Smooth muscle cell (in vitro differentiated cells): ENCODE results near the gene ASXL1. TPM values are rescaled to one million over a fixed set of nuclear protein-coding genes. Genes with fewer than 3 reads are reported as not detected.

Source experiments
- DNase-seq: peaks from one replicate; lab custom pipeline; 2025; ENCODE audit not compliant: unreplicated experiment; lab: John Stamatoyannopoulos, UW
- H2AFZ ChIP-seq: fragments of 200-600 bp; sonication (generic); 2 replicates; pipeline ENCODE4 v1.6.0; 2016; ENCODE audit warnings: antibody characterized with exemption, low read depth, mild to moderate bottlenecking
- H3F3A ChIP-seq: fragments of 200-600 bp; sonication (generic); 2 replicates; pipeline ENCODE4 v1.6.0; 2017; ENCODE audit warnings: antibody characterized with exemption, low read depth
- H3K27ac ChIP-seq: fragments of 200-600 bp; sonication (generic); 2 replicates; pipeline ENCODE4 v1.5.1; 2016; ENCODE audit warnings: low read depth, mild to moderate bottlenecking
- H3K27me3 ChIP-seq: fragments of 200-600 bp; sonication (generic); 2 replicates; pipeline ENCODE4 v1.6.1; 2016; ENCODE audit warnings: low read depth, mild to moderate bottlenecking
- H3K36me3 ChIP-seq: fragments of 200-600 bp; sonication (generic); 2 replicates; pipeline ENCODE4 v1.5.1; 2016; ENCODE audit warnings: low read depth
- H3K4me1 ChIP-seq: fragments of 200-600 bp; sonication (generic); 2 replicates; pipeline ENCODE4 v1.5.1; 2016; ENCODE audit warnings: low read depth
- H3K4me2 ChIP-seq: fragments of 200-600 bp; sonication (generic); 2 replicates; pipeline ENCODE4 v1.6.0; 2016; ENCODE audit warnings: mild to moderate bottlenecking
- H3K4me3 ChIP-seq: fragments of 200-600 bp; sonication (generic); 2 replicates; pipeline ENCODE4 v1.5.1; 2016; ENCODE audit warnings: mild to moderate bottlenecking
- H3K79me2 ChIP-seq: fragments of 200-600 bp; sonication (generic); 2 replicates; pipeline ENCODE4 v1.6.0; 2016; ENCODE audit warnings: low read depth, mild to moderate bottlenecking
- H3K9ac ChIP-seq: fragments of 200-600 bp; sonication (generic); 2 replicates; pipeline ENCODE4 v1.6.0; 2016; ENCODE audit warnings: low read depth
- H3K9me3 ChIP-seq: fragments of 200-600 bp; sonication (generic); replicated peaks from 2 replicates; pipeline ENCODE4 v1.5.1; 2016; ENCODE audit warnings: low read depth
- H4K20me1 ChIP-seq: fragments of 200-600 bp; sonication (generic); 2 replicates; pipeline ENCODE4 v1.6.0; 2016; ENCODE audit warnings: low read depth
- CTCF ChIP-seq: fragments of 200-600 bp; sonication (generic); IDR thresholded peaks from 2 replicates; pipeline ENCODE4 v1.5.1; 2017; ENCODE audit warnings: borderline replicate concordance, mild to moderate bottlenecking, antibody characterized with exemption; ENCODE audit not compliant: insufficient read depth, poor library complexity, severe bottlenecking
- WGBS: methylation state at CpG from one replicate; pipeline ENCODE4 v1.1.7; 2016; ENCODE audit warnings: low lambda C conversion rate; 5-methylcytosine and 5-hydroxymethylcytosine counted together
- polyA plus RNA-seq: library from polyadenylated mRNA; unstranded; fragments of >200 nt; fragmentation: Nextera tagmentation; extraction: Ambion mirVana; gene quantifications from 2 replicates; pipeline ENCODE4 v1.2.1, GENCODE V29; 2016
- total RNA-seq: library from RNA; depleted of rRNA; stranded (reverse); fragments of >200 nt; gene quantifications from 2 replicates; pipeline ENCODE4 v1.2.3, GENCODE V29; 2014

ASXL1 gene
- total and polyA plus RNA-seq, 2 experiments from 2014 or later = 46.5 to 62.1 TPM

DNA sequence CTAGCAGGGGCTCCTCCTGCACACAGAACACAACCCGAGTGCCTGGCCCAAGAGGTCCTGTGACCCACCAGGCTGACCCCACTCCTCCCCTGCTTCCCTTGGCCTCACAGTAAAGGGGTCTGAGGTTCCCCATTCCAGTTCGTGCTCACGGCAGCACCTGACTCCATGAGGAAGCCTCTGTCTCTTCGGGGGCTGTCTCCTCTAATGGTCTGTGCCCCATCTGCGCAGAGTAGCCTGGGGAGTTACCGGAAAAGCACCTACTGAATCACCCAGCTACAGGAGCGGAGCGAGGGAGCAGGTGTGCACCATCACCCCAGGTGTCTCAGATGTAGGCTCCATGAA, 93.2 kb downstream of the ASXL1 start:
- Histone ChIP-seq H3K4me2 (no peak overlapping the region), H3K36me3 (no peaks in the 10 kb centered on the region), H3K79me2 (peaks cover 13% of the 10 kb centered on the region), H3K4me1 (peaks cover 1% of the 10 kb centered on the region), H3K27me3 (no peaks in the 10 kb centered on the region), H3K27ac (no peak overlapping the region), H3K9me3 (no peaks in the 10 kb centered on the region), H3F3A (peaks cover 21% of the 10 kb centered on the region), H3K9ac (no peak overlapping the region), H3K4me3 (no peak overlapping the region), H4K20me1 (peaks cover 89% of the 10 kb centered on the region), H2AFZ (no peak overlapping the region)
- no peak for DNase-seq
- TF ChIP-seq CTCF = no peak
- 96% methylated on average over 8 of the region's 8 CpGs for WGBS

GRCh38 chr20:32451682-32452461, 93.7 kb downstream of the ASXL1 start:
- DNase-seq = no peak
- H3K27me3 ChIP-seq = no peaks in the 10 kb centered on the region
- H3K9ac ChIP-seq = no peak overlapping the region
- H3K27ac ChIP-seq = no peak overlapping the region
- 92% methylated on average over 27 of the region's 27 CpGs for WGBS
- peaks cover 6% of the 10 kb centered on the region for H3K4me1 ChIP-seq
- H3K9me3 ChIP-seq = no peaks in the 10 kb centered on the region
- TF ChIP-seq CTCF = no peak
- peaks cover 19% of the 10 kb centered on the region for H3F3A ChIP-seq
- no peak overlapping the region for H3K4me3 ChIP-seq
- peaks cover 19% of the 10 kb centered on the region for H3K79me2 ChIP-seq
- H2AFZ ChIP-seq = no peak overlapping the region
- H3K36me3 ChIP-seq = no peaks in the 10 kb centered on the region
- no peak overlapping the region for H3K4me2 ChIP-seq
- peaks cover 89% of the 10 kb centered on the region for H4K20me1 ChIP-seq

DNA sequence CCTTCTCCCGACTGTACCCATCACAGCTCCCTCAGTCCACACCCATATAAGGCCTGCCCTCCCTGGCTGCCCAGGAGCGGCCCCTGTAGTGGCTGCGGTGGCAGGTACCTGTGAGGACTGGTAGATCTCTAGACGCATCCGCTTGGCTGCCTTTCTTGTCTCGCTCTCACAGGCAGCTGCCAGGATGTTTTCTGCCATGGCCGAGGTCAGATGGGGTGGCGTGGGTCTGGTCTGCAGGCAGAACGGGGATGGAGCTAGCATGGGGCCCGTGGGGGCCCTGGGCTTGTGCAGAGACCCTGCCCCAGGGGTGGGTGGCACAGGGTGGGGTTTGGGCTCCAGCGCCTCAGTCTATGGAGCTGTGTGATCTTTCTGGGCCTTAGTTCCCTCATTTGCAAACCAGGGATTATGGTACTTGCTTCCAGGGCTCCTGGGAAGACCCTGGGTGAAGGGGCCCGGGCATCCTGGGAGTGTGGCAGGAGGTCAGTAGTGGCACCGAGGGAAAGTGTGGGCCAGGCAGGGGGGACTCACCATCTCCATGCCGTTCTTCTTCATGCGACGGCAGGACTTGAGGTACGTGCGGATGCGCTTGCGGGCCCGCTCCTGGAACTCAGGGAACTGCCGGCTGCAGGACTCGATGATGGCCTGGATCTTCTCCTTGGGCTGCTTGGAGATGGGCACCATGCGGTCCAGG, 94.8 kb downstream of the ASXL1 start:
- Histone ChIP-seq H3K36me3 (no peaks in the 10 kb centered on the region), H3K9ac (no peak overlapping the region), H3K27ac (no peak overlapping the region), H3K79me2 (peaks cover 23% of the 10 kb centered on the region), H3K4me1 (peaks cover 12% of the 10 kb centered on the region), H3K9me3 (no peaks in the 10 kb centered on the region), H3K4me3 (no peak overlapping the region), H3K27me3 (no peaks in the 10 kb centered on the region), H2AFZ (no peak overlapping the region), H3F3A (peaks cover 18% of the 10 kb centered on the region), H3K4me2 (no peak overlapping the region), H4K20me1 (peaks cover 88% of the 10 kb centered on the region)
- WGBS = 96% methylated on average over 24 of the region's 24 CpGs
- no peak for DNase-seq
- no peak for TF ChIP-seq CTCF
